Measurements from ENCODE around the gene ANKRD16.
"Not testable (repeated sequence)": the region's sequence is repeated elsewhere in the genome, so short reads cannot be mapped to it uniquely, and the experiment has no call there.

ANKRD16 gene

DNA sequence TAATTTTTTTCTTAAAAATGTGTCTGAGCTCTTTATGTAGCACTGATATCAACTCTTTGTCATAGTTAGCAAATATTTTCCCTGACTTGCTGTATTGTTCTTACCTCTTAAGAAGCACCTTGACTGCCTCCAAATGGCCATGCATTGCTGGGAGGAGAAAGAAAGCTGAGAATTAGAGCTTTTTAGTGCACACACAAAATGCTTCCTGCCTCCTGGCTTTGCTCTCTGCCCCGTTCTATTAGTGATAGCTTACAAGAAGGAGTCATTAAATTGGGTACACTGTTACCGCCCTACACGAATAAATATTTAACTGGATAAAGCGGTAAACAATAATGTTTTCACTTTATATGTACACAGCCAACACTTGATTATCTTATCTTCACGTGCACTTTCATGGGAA, 4.1 kb downstream of the ANKRD16 start:
- no peak overlapping the region for H3K27ac ChIP-seq
- H3K4me3 ChIP-seq: no peak overlapping the region
- no peak for TF ChIP-seq EZH2 (IDR thresholded peaks at IDR 0.05)
- TF ChIP-seq POLR2AphosphoS5 (IDR thresholded peaks at IDR 0.05; ENCODE audit: borderline replicate concordance, low read depth, low read length): no peak
- no peak for TF ChIP-seq FOXP2 (optimal IDR thresholded peaks at IDR 0.05; ENCODE audit: control extremely low read depth, extremely low read length, insufficient read depth)
- H3K36me3 ChIP-seq (ENCODE audit: insufficient read depth, low read length): peaks cover 3% of the 10 kb centered on the region; the same call in 1 of the 2 replicates
- no peaks in the 10 kb centered on the region for H3K9me3 ChIP-seq (ENCODE audit: low read depth, low read length)
- no peak for DNase-seq (ENCODE audit: low read depth, low spot score)
- H3K9ac ChIP-seq (ENCODE audit: insufficient read length): no peak overlapping the region

DNA sequence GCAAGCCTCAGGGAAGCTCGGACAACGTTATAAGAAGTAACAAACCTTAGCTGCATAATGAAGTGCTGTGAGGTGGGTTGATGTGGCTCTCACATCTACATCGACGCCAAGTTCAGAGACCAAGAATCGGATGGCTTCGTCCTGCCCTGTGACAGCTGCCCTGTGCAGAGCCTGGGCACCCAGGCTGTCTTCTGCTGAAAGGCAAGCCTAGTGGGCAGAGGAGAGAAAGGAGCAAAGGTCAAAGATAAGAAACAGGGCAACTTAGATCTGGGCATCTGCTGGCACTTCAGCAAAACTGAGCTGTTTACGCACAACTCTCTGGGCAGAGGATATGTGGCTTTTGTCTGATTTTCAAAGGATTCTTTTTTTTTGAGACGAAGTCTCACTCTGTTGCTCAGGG, 6.7 kb downstream of the ANKRD16 start:
- Histone ChIP-seq H3K9ac (ENCODE audit: insufficient read length) (no peak overlapping the region), H3K36me3 (ENCODE audit: insufficient read depth, low read length) (peaks cover 3% of the 10 kb centered on the region; the same call in 1 of the 2 replicates), H3K4me3 (no peak overlapping the region), H3K27ac (no peak overlapping the region), H3K9me3 (ENCODE audit: low read depth, low read length) (no peaks in the 10 kb centered on the region)
- no peak for TF ChIP-seq POLR2AphosphoS5 (IDR thresholded peaks at IDR 0.05; ENCODE audit: borderline replicate concordance, low read depth, low read length)
- no peak for DNase-seq (ENCODE audit: low read depth, low spot score)

DNA sequence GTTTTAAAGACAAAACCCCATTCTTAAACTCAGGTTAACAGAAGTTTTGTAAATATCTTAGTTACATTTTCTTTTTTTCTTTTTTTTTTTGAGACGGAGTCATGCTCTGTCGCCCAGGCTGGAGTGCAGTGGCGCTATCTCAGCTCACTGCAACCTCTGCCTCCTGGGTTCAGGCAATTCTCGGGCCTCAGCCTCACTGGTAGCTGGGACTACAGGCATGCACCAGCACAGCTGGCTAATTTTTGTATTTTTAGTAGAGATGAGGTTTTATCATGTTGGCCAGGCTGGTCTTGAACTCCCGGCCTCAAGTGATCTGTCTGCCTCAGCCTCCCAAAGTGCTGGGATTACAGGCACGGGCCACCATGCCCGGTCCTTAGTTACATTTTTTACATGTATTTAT, 12.7 kb downstream of the ANKRD16 start:
- not testable (repeated sequence) for H3K9me3 ChIP-seq (ENCODE audit: low read depth, low read length); H3K36me3 ChIP-seq (ENCODE audit: insufficient read depth, low read length); H3K9ac ChIP-seq (ENCODE audit: insufficient read length); DNase-seq (ENCODE audit: low read depth, low spot score)
- H3K4me3 ChIP-seq: peak overlapping the region; percentile 55
- peak overlapping the region; percentile 82 for H3K27ac ChIP-seq

DNA sequence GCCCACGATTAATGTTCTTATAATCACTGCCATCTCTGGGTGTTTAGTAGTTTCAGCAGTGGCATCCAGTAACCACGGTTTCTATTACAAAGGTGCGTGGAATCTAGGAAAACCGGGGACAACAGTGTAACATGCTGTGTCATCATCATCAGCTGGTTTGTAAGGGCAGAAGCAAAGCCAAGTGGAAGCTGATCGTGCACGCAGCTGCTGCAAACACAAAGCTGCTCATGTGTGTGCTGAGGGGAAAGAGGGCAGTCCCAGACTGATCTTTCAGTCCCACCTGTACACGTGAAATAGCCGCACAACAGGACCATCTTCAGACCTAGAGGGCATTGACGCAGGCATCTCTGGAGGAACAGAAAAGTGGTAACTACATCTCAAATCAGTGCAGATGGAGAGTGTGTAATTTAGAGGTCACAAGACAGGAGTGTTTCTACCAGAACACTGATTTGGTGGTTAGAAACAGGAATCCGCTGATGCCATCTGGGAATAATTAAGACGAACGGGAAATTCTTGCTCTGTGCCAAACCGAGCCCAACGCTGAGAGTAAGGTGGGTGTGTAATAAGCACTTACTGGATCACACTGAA, 13.4 kb downstream of the ANKRD16 start:
- peak; percentile 45 for DNase-seq (ENCODE audit: low read depth, low spot score)
- Histone ChIP-seq H3K4me3 (peak overlapping the region; percentile 55), H3K36me3 (ENCODE audit: insufficient read depth, low read length) (peaks cover 5% of the 10 kb centered on the region)

DNA sequence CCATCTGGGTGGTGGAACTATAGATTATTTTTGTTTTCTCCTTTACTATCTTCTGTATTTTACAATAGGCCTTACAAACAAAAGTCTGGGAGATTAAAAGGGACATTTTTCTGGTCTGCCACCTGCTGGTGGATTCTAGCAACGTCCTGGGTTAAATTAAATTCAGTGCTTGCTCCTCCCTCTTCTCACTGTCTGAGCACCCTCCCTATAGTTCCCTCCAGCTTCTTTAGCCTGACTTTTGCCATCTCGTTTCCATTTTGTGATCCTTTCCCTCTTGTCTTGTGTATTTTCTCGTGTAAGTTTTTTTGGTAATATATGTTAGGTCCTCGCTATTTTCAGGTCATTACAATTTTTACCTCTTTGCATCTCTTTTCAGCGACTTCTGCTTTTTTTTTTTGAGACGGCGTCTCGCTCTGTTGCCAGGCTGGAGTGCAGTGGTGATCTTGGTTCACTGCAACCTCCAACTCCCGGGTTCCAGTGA, 16.1 kb downstream of the ANKRD16 start:
- DNase-seq (ENCODE audit: low read depth, low spot score): peak; percentile 34

More for the DNA sequence above, 13.4 kb downstream of the ANKRD16 start:
- H3K9me3 ChIP-seq (ENCODE audit: low read depth, low read length): no peaks in the 10 kb centered on the region
- TF ChIP-seq POLR2AphosphoS5 (IDR thresholded peaks at IDR 0.05; ENCODE audit: borderline replicate concordance, low read depth, low read length) (no peak), FOXP2 (optimal IDR thresholded peaks at IDR 0.05; ENCODE audit: control extremely low read depth, extremely low read length, insufficient read depth) (no peak), EZH2 (IDR thresholded peaks at IDR 0.05) (no peak)
- peak overlapping the region; percentile 82 for H3K27ac ChIP-seq
- H3K9ac ChIP-seq (ENCODE audit: insufficient read length): no peak overlapping the region

DNA sequence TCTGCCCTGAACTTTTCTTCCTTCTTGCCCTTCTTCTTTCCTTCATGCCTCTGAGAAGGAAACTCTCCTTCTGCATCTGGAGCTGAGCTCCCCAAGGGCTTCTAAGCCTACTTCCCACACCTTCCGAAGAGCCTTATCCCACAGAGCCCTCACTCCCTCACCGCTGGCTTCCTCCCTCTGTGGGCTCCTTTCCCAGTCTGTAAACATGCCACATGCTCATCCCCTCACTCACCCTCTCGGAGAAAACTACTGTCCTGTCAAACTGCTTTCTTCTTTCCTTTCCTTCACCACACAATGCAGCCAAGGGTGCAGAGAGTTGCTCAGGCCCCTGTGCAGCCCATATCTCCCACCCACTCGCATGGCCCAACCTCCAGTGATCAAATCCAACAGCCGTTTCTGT, 18.1 kb downstream of the ANKRD16 start:
- Histone ChIP-seq H3K36me3 (ENCODE audit: insufficient read depth, low read length) (no peaks in the 10 kb centered on the region), H3K9ac (ENCODE audit: insufficient read length) (no peak overlapping the region), H3K9me3 (ENCODE audit: low read depth, low read length) (no peaks in the 10 kb centered on the region), H3K4me3 (no peak overlapping the region), H3K27ac (no peak overlapping the region)
- no peak for DNase-seq (ENCODE audit: low read depth, low spot score)
- TF ChIP-seq EZH2 (IDR thresholded peaks at IDR 0.05): no peak
- TF ChIP-seq FOXP2 (optimal IDR thresholded peaks at IDR 0.05; ENCODE audit: control extremely low read depth, extremely low read length, insufficient read depth): no peak
- no peak for TF ChIP-seq POLR2AphosphoS5 (IDR thresholded peaks at IDR 0.05; ENCODE audit: borderline replicate concordance, low read depth, low read length)

More for the DNA sequence above, 16.1 kb downstream of the ANKRD16 start:
- no peak for TF ChIP-seq FOXP2 (optimal IDR thresholded peaks at IDR 0.05; ENCODE audit: control extremely low read depth, extremely low read length, insufficient read depth)
- TF ChIP-seq POLR2AphosphoS5 (IDR thresholded peaks at IDR 0.05; ENCODE audit: borderline replicate concordance, low read depth, low read length): no peak
- no peak for TF ChIP-seq EZH2 (IDR thresholded peaks at IDR 0.05)
- Histone ChIP-seq H3K9ac (ENCODE audit: insufficient read length) (no peak overlapping the region), H3K27ac (no peak overlapping the region), H3K36me3 (ENCODE audit: insufficient read depth, low read length) (peaks cover 5% of the 10 kb centered on the region), H3K4me3 (no peak overlapping the region), H3K9me3 (ENCODE audit: low read depth, low read length) (no peaks in the 10 kb centered on the region)

DNA sequence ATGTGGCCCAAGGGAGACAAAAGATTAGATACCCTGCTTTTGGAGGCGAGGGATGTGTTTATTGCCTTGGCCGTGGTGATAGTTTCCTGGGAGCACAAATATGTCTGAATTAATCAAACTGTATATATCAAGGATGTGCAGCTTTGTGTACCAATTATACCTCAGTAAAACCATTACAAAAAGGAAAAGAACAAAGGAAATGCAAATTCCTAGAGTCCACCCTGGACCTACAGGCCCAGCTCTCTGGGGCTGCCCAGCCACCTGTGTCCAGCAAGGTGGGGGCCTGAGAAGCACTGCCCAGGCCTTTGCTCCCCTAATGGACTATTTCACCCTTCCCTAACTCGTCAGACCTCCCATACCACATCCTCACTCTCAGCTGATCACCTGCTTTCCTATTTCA, 20.5 kb downstream of the ANKRD16 start:
- Histone ChIP-seq H3K9me3 (ENCODE audit: low read depth, low read length) (no peaks in the 10 kb centered on the region), H3K4me3 (no peak overlapping the region), H3K36me3 (ENCODE audit: insufficient read depth, low read length) (no peaks in the 10 kb centered on the region), H3K27ac (no peak overlapping the region), H3K9ac (ENCODE audit: insufficient read length) (no peak overlapping the region)
- TF ChIP-seq POLR2AphosphoS5 (IDR thresholded peaks at IDR 0.05; ENCODE audit: borderline replicate concordance, low read depth, low read length) (no peak), EZH2 (IDR thresholded peaks at IDR 0.05) (no peak), FOXP2 (optimal IDR thresholded peaks at IDR 0.05; ENCODE audit: control extremely low read depth, extremely low read length, insufficient read depth) (no peak)
- no peak for DNase-seq (ENCODE audit: low read depth, low spot score)

DNA sequence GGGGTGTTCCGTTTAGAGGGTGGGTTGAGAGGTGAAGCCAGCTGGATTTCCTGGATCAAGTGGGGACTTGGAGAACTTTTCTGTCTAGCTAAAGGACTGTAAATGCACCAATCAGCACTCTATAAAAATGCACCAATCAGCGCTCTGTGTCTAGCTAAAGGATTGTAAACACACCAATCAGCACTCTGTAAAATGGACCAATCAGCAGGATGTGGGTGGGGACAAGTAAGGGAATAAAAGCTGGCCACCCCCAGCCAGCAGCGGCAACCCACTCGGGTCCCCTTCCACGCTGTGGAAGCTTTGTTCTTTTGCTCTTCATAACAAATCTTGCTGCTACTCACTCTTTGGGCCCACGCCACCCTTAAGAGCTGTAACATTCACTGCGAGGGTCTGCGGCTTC, 21.3 kb downstream of the ANKRD16 start:
- not testable (repeated sequence) for DNase-seq (ENCODE audit: low read depth, low spot score); H3K36me3 ChIP-seq (ENCODE audit: insufficient read depth, low read length); H3K9ac ChIP-seq (ENCODE audit: insufficient read length); H3K9me3 ChIP-seq (ENCODE audit: low read depth, low read length); H3K27ac ChIP-seq; H3K4me3 ChIP-seq

DNA sequence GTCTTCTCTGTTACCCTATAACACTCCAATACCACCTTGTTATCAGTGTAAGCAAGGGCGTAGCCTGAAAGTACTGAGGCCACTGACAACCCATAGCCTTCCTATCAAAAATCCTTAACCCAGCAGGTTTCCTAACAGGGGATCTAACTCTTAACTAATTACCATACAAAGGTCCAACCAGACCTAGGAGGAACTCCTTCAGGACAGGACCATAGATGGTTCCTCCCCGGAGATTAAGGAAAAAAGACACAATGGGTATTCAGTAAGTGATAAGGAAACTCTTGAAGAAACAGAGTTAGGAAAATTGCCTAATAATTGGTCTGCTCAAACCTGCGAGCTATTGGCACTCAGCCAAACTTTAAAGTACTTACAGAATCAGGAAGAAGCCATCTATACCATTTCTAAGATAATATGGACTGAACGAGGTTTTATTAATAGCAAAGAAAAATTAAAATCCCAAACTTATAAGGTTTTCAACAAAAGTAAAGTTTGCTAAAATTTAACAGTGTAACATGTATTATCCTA, 22.5 kb downstream of the ANKRD16 start:
- DNase-seq (ENCODE audit: low read depth, low spot score); H3K9me3 ChIP-seq (ENCODE audit: low read depth, low read length); H3K27ac ChIP-seq; H3K36me3 ChIP-seq (ENCODE audit: insufficient read depth, low read length); H3K4me3 ChIP-seq; H3K9ac ChIP-seq (ENCODE audit: insufficient read length): not testable (repeated sequence)

DNA sequence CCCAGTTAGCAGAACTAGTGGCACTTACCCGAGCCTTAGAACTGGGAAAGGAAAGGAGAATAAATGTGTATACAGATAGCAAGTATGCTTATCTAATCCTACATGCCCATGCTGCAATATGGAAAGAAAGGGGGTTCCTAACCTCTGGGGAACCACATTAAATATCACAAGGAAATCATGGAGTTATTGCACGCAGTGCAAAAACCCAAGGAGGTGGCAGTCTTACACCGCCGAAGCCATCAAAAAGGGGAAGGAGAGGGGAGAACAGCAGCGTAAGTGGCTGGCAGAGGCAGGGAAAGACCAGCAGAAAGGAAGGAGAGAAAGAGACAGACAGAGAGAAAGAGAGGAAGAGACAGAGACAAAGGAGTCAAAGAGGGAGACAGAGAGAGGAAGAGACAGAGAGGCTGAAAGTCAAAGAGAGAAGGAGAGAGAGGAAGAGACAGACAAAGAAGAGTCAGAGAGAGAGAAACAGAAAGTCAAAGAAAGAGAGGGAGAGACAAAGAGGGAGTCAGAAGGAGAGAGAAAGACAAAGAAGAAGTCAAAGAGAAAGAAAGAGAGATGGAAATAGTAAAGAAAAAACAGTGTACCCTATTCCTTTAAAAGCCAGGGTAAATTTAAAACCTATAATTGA, 23.1 kb downstream of the ANKRD16 start:
- not testable (repeated sequence) for H3K4me3 ChIP-seq; H3K27ac ChIP-seq; H3K9me3 ChIP-seq (ENCODE audit: low read depth, low read length); DNase-seq (ENCODE audit: low read depth, low spot score); H3K36me3 ChIP-seq (ENCODE audit: insufficient read depth, low read length); H3K9ac ChIP-seq (ENCODE audit: insufficient read length)

DNA sequence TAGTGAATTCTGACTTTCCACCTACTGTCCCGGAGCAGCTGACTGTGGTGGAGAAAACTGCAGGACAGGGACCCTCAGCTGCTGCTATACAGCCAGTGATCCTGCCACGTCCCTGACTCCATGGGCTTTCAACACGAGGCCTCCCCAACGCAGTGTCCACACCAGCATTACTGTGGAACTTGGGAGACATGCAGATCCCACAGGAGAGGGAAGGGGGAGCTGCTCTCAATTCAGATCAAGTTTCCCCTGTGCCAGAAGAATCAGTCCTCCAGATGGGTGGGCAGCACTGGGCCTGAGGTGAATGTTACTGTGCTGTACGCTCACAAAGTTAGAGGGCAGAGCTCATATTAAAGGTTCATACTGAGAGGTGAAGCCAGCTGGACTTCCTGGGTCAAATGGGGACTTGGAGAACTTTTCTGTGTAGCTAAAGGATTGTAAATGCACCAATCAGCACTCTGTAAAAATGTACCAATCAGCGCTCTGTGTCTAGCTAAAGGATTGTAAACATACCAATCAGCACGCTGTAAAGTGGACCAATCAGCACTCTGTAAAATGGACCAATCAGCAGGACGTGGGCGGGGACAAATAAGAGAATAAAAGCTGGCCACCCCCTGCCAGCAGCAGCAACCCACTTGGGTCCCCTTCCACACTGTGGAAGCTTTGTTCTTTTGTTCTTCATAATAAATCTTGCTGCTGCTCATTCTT, 26.6 kb downstream of the ANKRD16 start:
- not testable (repeated sequence) for DNase-seq (ENCODE audit: low read depth, low spot score); H3K27ac ChIP-seq; H3K4me3 ChIP-seq

More for the DNA sequence above, 26.6 kb downstream of the ANKRD16 start:
- not testable (repeated sequence) for H3K9ac ChIP-seq (ENCODE audit: insufficient read length); H3K9me3 ChIP-seq (ENCODE audit: low read depth, low read length); H3K36me3 ChIP-seq (ENCODE audit: insufficient read depth, low read length)

All from SK-N-MC (cell line).